Breast epithelium (tissue), 3 donors: ENCODE results near the gene ERICH3.

Experiments
- POLR2A ChIP-seq: fragments of 450-650 bp; IDR thresholded peaks from one replicate; pipeline ENCODE4 v1.6.1; 2016; ENCODE audit warnings: antibody characterized with exemption, mild to moderate bottlenecking, moderate library complexity
- TF ChIP-seq, protein P1 (sequence below), 3 donors: fragments of 450-650 bp; IDR thresholded peaks; one replicate each; pipeline ENCODE4 v1.5.1; 2016 to 2017; ENCODE audit warnings: antibody characterized with exemption in 3 of 3, mild to moderate bottlenecking in 3 of 3, moderate library complexity in 3 of 3

DNA sequence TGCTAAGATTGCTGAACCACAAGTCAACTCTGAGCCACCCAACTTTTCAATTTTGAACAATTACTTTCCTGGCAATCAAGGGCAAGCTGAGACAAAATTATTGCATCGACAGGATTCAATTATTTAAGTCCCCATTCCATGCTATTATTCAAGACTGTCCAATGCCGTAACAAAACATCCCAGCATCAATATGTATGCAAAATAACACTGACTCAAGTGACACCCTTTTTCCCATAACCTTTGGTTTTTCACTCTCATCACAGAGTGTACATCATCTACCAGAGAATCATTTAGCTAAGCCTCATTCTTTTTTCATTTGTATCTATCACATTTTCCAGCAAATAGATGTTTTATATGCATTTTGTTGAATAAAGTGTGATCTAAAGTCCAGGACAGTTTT is 54.6 kb downstream of the ERICH3 start:
- no peak for TF ChIP-seq POLR2A
- TF ChIP-seq, protein P1, sequence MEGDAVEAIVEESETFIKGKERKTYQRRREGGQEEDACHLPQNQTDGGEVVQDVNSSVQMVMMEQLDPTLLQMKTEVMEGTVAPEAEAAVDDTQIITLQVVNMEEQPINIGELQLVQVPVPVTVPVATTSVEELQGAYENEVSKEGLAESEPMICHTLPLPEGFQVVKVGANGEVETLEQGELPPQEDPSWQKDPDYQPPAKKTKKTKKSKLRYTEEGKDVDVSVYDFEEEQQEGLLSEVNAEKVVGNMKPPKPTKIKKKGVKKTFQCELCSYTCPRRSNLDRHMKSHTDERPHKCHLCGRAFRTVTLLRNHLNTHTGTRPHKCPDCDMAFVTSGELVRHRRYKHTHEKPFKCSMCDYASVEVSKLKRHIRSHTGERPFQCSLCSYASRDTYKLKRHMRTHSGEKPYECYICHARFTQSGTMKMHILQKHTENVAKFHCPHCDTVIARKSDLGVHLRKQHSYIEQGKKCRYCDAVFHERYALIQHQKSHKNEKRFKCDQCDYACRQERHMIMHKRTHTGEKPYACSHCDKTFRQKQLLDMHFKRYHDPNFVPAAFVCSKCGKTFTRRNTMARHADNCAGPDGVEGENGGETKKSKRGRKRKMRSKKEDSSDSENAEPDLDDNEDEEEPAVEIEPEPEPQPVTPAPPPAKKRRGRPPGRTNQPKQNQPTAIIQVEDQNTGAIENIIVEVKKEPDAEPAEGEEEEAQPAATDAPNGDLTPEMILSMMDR (IDR thresholded peaks at IDR 0.05) = no peak
